Activated CD4-positive, alpha-beta T cell treated with anti-CD3 and anti-CD28 coated beads for 4 hours (primary cell): Measurements from ENCODE around the gene C20orf204.
"Not testable (repeated sequence)": the region's sequence is repeated elsewhere in the genome, so short reads cannot be mapped to it uniquely, and the experiment has no call there.

ENCODE experiments used
- DNase-seq, 2 donors: peaks; one replicate each; pipeline ENCODE4 v3.0.0-alpha.2; 2020

Gene C20orf204

DNA sequence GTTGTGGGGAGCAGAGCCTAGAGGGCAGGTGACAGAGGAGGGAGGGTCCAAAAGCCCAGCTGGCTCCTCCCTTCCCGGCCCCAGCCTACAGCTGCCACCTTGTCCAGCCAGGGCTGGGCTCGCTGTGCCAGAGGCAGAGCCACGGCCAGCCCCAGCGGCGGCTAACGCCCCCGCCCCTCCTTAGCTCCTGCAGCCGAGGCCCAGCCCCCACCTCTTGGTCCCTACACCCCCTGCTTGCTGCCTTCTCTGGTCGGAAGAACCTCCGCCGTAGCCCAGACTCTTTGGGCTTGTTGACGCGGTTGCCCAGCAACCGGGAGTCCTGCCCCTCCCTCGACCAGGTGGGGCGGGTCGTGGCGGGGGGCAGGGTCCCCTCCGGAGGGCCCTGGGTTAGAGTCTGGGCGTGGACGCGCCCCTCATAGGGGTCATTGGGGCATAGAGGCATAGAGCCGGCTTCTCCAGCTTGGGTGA is 48.7 kb downstream of the C20orf204 start:
- no peak for DNase-seq

DNA sequence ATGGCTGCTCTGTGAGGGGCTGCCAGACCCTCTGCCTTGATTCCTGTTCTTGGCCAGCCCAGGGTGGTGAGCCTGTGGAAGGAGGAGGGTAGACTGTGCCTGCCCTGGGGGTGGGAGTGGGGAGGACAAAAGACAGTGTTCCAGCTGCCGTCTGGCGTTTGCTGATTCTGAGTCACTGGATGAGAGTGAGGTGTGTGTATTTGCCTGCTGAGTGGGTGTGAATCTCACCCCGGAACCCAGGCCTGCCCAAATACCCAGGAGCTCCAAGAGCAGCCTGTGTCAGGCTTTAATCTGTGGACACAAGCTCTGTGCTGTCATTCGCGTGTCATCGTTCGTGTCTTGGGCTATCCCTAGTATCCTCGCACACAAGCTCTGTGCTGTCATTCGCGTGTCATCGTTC is 50.8 kb downstream of the C20orf204 start:
- no peak for DNase-seq

DNA sequence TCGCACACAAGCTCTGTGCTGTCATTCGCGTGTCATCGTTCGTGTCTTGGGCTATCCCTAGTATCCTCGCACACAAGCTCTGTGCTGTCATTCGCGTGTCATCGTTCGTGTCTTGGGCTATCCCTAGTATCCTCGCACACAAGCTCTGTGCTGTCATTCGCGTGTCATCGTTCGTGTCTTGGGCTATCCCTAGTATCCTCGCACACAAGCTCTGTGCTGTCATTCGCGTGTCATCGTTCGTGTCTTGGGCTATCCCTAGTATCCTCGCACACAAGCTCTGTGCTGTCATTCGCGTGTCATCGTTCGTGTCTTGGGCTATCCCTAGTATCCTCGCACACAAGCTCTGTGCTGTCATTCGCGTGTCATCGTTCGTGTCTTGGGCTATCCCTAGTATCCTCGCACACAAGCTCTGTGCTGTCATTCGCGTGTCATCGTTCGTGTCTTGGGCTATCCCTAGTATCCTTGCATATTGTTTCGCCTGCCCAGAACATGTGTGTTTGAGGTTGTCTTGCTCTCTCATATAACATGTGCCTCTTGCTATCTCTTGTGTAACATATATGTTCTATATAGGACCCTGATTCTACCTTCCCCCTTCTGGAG is 51.3 kb downstream of the C20orf204 start:
- not testable (repeated sequence) for DNase-seq

DNA sequence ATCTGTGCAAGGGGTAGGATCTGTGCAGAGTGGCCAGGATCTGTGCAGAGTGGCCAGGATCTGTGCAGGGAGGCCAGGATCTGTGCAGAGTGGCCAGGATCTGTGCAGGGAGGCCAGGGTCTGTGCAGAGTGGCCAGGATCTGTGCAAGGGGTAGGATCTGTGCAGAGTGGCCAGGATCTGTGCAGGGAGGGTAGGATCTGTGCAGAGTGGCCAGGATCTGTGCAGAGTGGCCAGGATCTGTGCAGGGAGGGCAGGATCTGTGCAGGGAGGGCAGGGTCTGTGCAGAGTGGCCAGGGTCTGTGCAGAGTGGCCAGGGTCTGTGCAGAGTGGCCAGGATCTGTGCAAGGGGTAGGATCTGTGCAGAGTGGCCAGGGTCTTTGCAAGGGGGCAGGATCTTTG is 52.6 kb downstream of the C20orf204 start:
- DNase-seq, result not testable (repeated sequence)
